Measurements from ENCODE around the gene SNTA1.
"Not testable (repeated sequence)": the region's sequence is repeated elsewhere in the genome, so short reads cannot be mapped to it uniquely, and the experiment has no call there.

Gene SNTA1

DNA sequence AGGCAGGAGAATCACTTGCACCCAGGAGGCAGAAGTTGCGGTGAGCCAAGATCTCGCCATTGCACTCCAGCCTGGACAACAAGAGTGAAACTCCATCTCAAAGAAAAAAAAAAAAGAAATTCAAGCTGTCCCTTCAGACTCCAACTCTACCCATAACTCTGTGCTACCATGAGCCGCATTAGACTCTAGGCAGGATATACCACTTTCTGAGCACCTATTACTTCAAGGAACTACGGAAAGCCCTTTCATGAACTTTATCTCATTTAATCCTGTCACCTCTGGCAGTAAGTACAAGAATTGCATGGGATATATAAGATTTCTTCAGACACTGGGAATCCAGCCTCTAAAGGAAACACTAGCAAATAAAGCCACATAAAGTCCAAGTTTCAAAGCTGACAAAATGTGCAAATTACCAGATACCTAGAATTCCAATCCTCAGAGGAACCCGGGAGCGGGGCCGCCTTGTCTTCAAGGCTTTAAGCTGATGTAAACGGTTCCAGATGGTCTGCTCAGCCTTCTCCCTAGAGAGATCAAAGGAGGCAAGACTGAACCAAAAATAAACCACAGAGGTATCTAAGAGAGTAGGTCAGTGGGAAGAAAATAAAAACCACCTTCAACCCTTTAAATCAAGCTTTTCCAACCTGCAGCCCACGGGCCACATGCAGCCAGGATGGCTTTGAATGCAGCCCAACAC, 51.7 kb downstream of the SNTA1 start:
- DNase-seq = no peak

DNA sequence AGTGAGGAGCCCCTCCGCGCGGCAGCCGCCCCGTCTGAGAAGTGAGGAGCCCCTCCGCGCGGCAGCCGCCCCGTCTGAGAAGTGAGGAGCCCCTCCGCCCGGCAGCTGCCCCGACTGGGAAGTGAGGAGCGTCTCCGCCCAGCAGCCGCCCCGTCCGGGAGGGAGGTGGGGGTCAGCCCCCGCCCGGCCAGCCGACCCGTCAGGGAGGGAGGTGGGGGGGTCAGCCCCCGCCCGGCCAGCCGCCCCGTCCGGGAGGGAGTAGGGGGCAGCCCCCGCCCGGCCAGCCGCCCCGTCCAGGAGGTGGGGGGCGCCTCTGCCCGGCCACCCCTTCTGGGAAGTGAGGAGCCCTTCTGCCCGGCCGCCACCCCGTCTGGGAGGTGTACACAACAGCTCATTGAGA, 54.2 kb downstream of the SNTA1 start:
- DNase-seq = not testable (repeated sequence)

DNA sequence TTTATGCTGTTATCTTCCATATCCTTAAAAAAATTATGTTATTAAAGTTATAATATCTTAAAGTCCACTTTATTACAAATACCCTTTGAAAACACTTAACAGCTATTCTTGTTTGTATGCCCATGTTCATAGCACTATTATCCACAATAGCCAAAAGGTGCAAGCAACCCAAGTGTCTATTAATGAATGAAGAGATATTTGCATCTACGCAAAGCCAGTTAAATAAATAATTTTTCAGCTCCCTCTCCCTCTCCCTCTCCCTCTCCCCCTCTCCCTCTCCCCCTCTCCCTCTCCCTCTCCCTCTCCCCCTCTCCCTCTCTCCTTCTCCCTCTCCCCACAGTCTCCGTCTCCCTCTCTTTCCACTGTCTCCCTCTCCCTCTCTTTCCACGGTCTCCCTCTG, 55.3 kb downstream of the SNTA1 start:
- DNase-seq = no peak

DNA sequence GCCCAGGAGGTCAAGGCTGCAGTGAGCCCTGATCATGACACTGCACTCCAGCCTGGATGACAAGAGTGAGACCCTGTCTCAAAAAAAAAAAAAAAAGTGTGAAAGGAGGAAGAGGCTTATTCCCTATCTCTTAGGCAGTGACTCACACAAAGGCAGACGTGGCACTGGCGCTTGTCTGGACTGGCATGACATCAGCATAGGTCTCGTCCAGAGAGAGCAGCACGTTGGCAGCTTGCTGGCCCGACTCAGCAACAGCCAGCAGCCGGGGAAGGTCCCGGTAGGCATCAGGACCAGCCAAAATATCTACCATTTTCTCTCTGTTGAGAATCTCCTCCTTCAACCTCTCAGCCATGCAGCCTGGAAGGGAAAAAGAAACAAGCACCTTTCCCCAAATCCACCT, 56.4 kb downstream of the SNTA1 start:
- no peak for DNase-seq

DNA sequence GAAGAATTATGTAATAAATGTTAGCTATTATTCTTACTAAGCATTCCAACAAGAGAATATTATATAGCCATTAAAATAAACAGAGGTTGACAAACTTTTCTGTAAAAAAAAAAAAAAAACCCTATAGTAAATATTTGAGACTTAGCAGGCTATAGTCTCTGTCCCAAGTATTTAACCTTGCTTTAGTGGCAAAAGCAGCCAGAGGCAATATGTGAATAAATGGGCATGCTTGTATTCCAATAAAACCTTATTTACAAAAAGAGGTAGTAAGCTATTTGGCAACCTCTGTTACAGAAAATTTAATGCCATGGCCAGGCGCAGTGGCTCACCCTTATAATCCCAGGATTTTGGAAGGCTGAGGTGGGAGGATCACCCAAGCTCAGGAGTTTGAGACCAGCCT, 56.9 kb downstream of the SNTA1 start:
- DNase-seq = no peak

DNA sequence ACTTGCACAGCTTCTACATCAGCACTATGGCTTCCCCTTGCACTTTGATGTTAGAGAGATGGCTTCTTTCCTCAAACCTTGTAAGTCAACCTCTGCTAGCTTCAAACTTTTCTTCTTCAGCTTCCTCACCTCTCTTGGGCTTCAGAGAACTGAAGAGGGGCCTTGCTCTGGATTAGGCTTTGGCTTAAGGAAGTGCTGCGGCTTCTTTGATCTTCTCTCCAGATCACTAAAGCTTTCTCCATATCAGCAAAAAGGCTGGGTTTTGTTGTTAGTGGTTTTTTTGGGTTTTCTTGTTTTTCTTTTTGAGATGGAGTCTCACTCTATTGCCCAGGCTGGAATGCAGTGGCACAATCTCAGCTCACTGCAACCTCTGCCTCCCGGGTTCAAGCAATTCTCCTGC, 66.2 kb downstream of the SNTA1 start:
- DNase-seq = no peak

DNA sequence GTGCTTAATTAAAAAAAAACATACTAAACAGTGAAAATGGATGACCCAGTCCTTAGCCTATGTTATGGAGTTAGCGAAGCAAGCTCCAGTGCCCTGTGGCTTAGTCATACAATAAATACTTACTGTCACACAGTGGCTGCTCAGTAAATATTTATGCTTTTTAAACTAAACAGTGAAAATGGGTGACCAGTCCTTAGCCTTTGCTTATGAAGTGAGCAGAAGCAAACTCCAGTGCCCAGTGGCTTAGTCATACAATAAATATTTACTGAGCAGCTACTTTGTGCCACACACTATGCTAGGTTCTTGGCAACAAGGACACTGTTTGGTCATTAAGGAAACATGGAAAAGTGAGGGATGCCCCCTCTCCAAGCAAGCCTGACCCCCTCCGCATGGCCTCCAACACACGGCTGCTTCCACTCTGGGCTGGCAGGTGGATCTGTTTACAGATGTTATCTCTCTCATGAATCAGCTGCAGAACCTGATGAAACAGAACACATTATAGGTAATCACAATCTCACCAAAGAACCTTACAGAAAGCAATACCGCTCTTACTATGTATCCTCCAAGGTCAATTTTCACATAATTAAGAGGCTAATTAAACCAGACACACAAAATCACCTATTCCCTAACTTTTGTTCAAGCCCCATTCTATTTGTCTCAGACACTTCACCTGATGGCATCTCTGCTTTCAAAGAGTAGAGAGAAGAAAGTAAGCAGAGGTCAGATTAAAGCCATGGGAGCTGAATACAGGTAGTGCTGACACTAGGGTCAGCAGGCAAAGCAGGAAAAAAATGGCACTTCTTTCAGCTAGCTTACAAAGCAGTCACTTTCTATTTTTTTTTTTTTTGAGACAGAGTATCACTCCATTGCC, 69.6 kb downstream of the SNTA1 start:
- peak; percentile 0 to 44 for DNase-seq

DNA sequence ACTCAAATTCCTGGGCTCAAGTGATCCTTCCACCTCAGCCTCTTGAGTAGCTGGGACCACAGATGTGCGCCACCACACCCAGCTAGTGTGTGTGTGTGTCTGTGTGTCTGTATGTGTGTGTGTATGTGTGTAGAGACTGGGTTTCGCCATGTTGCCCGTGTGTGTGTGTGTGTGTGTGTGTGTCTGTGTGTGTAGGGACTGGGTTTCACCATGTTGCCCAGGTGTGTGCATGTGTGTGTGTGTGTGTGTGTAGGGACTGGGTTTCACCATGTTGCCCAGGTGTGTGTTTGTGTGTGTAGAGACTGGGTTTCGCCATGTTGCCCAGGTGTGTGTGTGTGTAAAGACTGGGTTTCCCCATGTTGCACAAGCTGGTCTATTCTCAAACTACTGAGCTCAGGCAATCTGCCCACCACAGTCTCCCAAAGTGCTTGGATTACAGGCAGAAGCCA, 70.5 kb downstream of the SNTA1 start:
- no peak for DNase-seq

DNA sequence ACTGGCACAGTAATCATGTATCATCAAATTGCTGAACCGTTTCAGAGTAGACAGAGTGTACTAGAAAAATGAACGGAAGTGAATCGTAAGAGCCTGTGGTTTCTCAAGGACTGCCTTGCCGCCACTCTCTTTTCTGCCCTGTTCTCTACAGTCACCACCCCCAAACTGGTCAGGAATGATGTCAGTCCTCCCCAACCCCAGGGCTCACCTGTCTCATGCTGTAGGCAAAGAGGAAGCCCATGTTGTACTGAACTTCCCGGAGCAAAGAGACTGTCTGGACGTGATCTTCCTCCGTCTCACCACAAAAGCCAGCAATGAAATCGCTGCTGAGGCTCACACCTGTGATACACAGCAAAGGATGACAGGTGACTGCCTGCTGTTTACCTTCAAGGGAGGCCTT, 73.3 kb downstream of the SNTA1 start:
- no peak for DNase-seq

DNA sequence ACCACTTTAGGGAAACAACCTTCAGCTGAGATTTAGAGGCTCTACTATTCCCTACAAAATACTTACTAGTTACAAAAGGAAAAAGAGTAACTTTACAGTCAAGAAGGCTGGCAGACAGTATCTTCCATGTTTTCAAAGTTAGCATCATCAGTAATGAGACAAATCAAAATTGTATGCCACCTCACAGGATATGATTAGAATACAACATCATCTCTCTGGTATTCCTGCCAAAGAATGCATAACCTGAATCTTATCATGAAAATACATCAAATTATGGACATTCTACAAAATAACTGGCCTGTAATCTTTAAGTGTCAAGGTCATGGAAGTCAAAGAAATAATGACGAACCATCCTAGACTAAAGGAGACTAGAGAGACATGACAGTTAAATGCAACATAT, 80.7 kb downstream of the SNTA1 start:
- DNase-seq = no peak

DNA sequence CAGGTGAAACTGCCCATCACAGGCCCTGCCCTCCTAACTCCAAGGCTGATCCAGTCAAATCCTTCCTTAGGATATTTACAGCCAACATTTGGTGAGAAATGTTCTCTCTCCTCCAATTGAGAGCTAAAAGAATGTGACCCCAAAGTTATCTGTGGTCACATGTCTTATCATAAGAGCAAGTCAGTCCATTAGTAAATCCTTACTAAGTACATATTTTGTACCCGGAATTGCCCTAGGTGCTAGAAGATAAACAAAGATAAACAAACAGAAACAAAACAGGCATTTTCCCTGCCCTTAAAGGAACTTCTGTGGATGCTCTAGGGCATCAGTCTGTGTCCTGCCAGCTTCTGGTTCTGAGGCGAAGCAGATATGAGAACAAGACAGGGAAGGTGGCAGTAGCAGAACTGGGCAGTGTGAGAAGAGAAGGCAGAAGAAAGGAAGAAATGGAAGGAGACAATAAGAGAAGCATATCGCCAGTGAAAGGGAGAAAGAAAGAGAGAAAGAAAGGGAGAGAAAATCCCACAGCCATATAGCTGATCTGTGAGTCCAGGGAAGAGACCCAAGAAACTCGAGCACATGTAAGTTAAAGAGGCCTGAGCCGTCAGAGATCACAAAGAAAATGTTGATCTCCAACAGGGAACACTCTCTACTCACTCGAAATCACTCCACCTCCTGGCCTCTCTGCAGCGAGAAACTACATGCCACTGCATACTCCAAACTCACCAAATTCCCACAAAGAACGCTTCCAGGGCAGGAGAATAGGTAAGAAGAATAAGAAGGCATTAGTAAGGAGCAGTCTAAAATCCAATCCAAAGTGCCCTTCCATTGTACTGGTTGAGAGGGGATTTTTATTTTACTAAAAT, 83.9 kb downstream of the SNTA1 start:
- DNase-seq = no peak
